ENCODE results near the gene KRTAP10-2. TPM values are rescaled to one million over a fixed set of nuclear protein-coding genes. Genes with fewer than 3 reads are reported as not detected.

KRTAP10-2 gene
- total and polyA plus RNA-seq, 7 donors = not detected

- TF ChIP-seq CTCF (IDR thresholded peaks at IDR 0.05) = no peak
- Histone ChIP-seq H3K4me3 (no peak overlapping the region), H3K27me3 (ENCODE audit: insufficient read depth in 3 of 3, low read length in 2 of 3) (peaks cover 0 to 39% (median 18%) of the 10 kb centered on the region in 3 donors), H3K27ac (no peak overlapping the region), H3K9me3 (peaks cover 15% of the 10 kb centered on the region), H3K4me1 (no peaks in the 10 kb centered on the region), H3K36me3 (ENCODE audit: insufficient read depth in 1 of 2, low read depth in 1 of 2) (no peaks in the 10 kb centered on the region)
- intact Hi-C loops (cut with DNase I) = no loop called here
- ATAC-seq = no peak
- WGBS, 3 donors = 75 to 82% (median 78%) methylated on average over 15 of the region's 15 CpGs
- no peak for DNase-seq
These were observed 21.8 kb upstream of the KRTAP10-2 start for GRCh38 chr21:44572959-44573583.

GRCh38 chr21:44571844-44572782 is 20.8 kb upstream of the KRTAP10-2 start:
- ATAC-seq (no peak), DNase-seq (no peak)
- H3K9me3 ChIP-seq = peaks cover 10% of the 10 kb centered on the region
- peaks cover 0 to 49% (median 16%) of the 10 kb centered on the region in 3 donors for H3K27me3 ChIP-seq (ENCODE audit: insufficient read depth in 3 of 3, low read length in 2 of 3)
- WGBS, 3 donors = 88 to 91% (median 88%) methylated on average over 40 of the region's 40 CpGs
- no peak for TF ChIP-seq CTCF (IDR thresholded peaks at IDR 0.05)
- intact Hi-C loops (cut with DNase I) = no loop called here
- H3K36me3 ChIP-seq (ENCODE audit: insufficient read depth in 1 of 2, low read depth in 1 of 2) = no peaks in the 10 kb centered on the region
- no peaks in the 10 kb centered on the region for H3K4me1 ChIP-seq
- no peak overlapping the region for H3K4me3 ChIP-seq
- no peak overlapping the region for H3K27ac ChIP-seq

- no peak overlapping the region for H3K4me3 ChIP-seq
- no peak for ATAC-seq
- H3K4me1 ChIP-seq = no peaks in the 10 kb centered on the region
- intact Hi-C loops (cut with DNase I) = no loop called here
- no peak for TF ChIP-seq CTCF (IDR thresholded peaks at IDR 0.05)
- H3K9me3 ChIP-seq = peaks cover 5% of the 10 kb centered on the region
- H3K36me3 ChIP-seq (ENCODE audit: insufficient read depth in 1 of 2, low read depth in 1 of 2) = no peaks in the 10 kb centered on the region
- WGBS, 3 donors = 68 to 84% (median 79%) methylated on average over 4 of the region's 4 CpGs
- H3K27me3 ChIP-seq (ENCODE audit: insufficient read depth in 3 of 3, low read length in 2 of 3) = peaks cover 0 to 50% (median 16%) of the 10 kb centered on the region in 3 donors
- no peak for DNase-seq
- no peak overlapping the region for H3K27ac ChIP-seq
These were observed 20.0 kb upstream of the KRTAP10-2 start for GRCh38 chr21:44571296-44571695.

- WGBS, 3 donors = 85 to 91% (median 86%) methylated on average over 12 of the region's 12 CpGs
- DNase-seq = no peak
- no peak for ATAC-seq
- intact Hi-C loops (cut with DNase I) = no loop called here
- TF ChIP-seq CTCF (IDR thresholded peaks at IDR 0.05) = no peak
- Histone ChIP-seq H3K36me3 (ENCODE audit: insufficient read depth in 1 of 2, low read depth in 1 of 2) (no peaks in the 10 kb centered on the region), H3K4me3 (no peak overlapping the region), H3K27ac (no peak overlapping the region), H3K27me3 (ENCODE audit: insufficient read depth in 3 of 3, low read length in 2 of 3) (peaks cover 0 to 41% (median 16%) of the 10 kb centered on the region in 3 donors), H3K9me3 (peaks cover 5% of the 10 kb centered on the region), H3K4me1 (no peaks in the 10 kb centered on the region)
These were observed 18.7 kb upstream of the KRTAP10-2 start for GRCh38 chr21:44569861-44570517.
